ENCODE data around the gene MRPL20.
"Not testable (repeated sequence)": the region's sequence is repeated elsewhere in the genome, so short reads cannot be mapped to it uniquely, and the experiment has no call there.

The MRPL20 gene

GRCh38 chr1:1388078-1388472, 19.0 kb downstream of the MRPL20 start:
- DNase-seq (ENCODE audit: low read depth): no peak
- no peak overlapping the region for H3K4me3 ChIP-seq (replicated peaks; ENCODE audit: low read depth, low read length)
- no peak for TF ChIP-seq CTCF (IDR thresholded peaks at IDR 0.05; ENCODE audit: low read length, missing control alignments)

GRCh38 chr1:1387098-1388077, 19.7 kb downstream of the MRPL20 start:
- DNase-seq (ENCODE audit: low read depth): no peak
- H3K4me3 ChIP-seq (replicated peaks; ENCODE audit: low read depth, low read length): no peak overlapping the region
- no peak for TF ChIP-seq CTCF (IDR thresholded peaks at IDR 0.05; ENCODE audit: low read length, missing control alignments)

GRCh38 chr1:1385931-1386330, 21.2 kb downstream of the MRPL20 start:
- no peak for DNase-seq (ENCODE audit: low read depth)
- TF ChIP-seq CTCF (IDR thresholded peaks at IDR 0.05; ENCODE audit: low read length, missing control alignments): no peak
- H3K4me3 ChIP-seq (replicated peaks; ENCODE audit: low read depth, low read length): no peak overlapping the region

GRCh38 chr1:1385339-1385738, 21.8 kb downstream of the MRPL20 start:
- DNase-seq (ENCODE audit: low read depth); H3K4me3 ChIP-seq (replicated peaks; ENCODE audit: low read depth, low read length): not testable (repeated sequence)

GRCh38 chr1:1381294-1381693, 25.8 kb downstream of the MRPL20 start:
- no peak for DNase-seq (ENCODE audit: low read depth)
- no peak for TF ChIP-seq CTCF (IDR thresholded peaks at IDR 0.05; ENCODE audit: low read length, missing control alignments)
- no peak overlapping the region for H3K4me3 ChIP-seq (replicated peaks; ENCODE audit: low read depth, low read length)

- H3K4me3 ChIP-seq (replicated peaks; ENCODE audit: low read depth, low read length): no peak overlapping the region
- no peak for DNase-seq (ENCODE audit: low read depth)
- TF ChIP-seq CTCF (IDR thresholded peaks at IDR 0.05; ENCODE audit: low read length, missing control alignments): no peak
Measured at GRCh38 chr1:1380860-1381259, 26.2 kb downstream of the MRPL20 start.

GRCh38 chr1:1377540-1378205, 29.4 kb downstream of the MRPL20 start:
- H3K4me3 ChIP-seq (replicated peaks; ENCODE audit: low read depth, low read length): no peak overlapping the region
- TF ChIP-seq CTCF (IDR thresholded peaks at IDR 0.05; ENCODE audit: low read length, missing control alignments): no peak
- DNase-seq (ENCODE audit: low read depth): no peak

Measured in fibroblast of pulmonary artery (primary cell).